K562 (cell line): ENCODE data around the gene DEDD2. TPM values are rescaled to one million over a fixed set of nuclear protein-coding genes. Genes with fewer than 3 reads are reported as not detected.

Source experiments
- AFF1 ChIP-seq, 2 experiments: fragments of 450-650 bp; IDR thresholded peaks; 2 replicates each; pipeline ENCODE4 v1.6.1; 2018; ENCODE audit warnings: mild to moderate bottlenecking in 2 of 2, low read depth in 1 of 2; ENCODE audit not compliant: partially characterized antibody in 2 of 2
- ARID4B ChIP-seq: sonication (generic); formaldehyde crosslinking; IDR thresholded peaks from 2 replicates; pipeline ENCODE4 v1.8.0; 2022; ENCODE audit warnings: mild to moderate bottlenecking, missing genetic modification reagents
- BCL6 ChIP-seq: fragments of 250-450 bp; sonication (Bioruptor Pico); IDR thresholded peaks from 2 replicates; pipeline ENCODE4 v1.4.0; 2020
- FOXJ2 ChIP-seq: fragments of 200-800 bp; sonication (Bioruptor generic); IDR thresholded peaks from 2 replicates; pipeline ENCODE4 v1.6.1; 2016; ENCODE audit warnings: missing genetic modification characterization, missing compliant biosample characterization
- GABPA ChIP-seq: fragments of 200-800 bp; sonication (Bioruptor generic); conservative IDR thresholded peaks from 2 replicates; pipeline ENCODE4 v1.6.1; 2016; ENCODE audit warnings: low read depth, missing genetic modification characterization, missing compliant biosample characterization
- RREB1 ChIP-seq: fragments of 250-450 bp; sonication (Bioruptor Pico); IDR thresholded peaks from 2 replicates; pipeline ENCODE4 v1.4.0; 2020
- ZBTB5 ChIP-seq: fragments of 450-650 bp; IDR thresholded peaks from 2 replicates; pipeline ENCODE4 v1.6.1; 2017; ENCODE audit warnings: antibody characterized with exemption
- ZKSCAN8 ChIP-seq: fragments of 200-800 bp; sonication (Bioruptor generic); IDR thresholded peaks from 2 replicates; pipeline ENCODE4 v1.6.1; 2016; ENCODE audit warnings: missing genetic modification characterization, missing compliant biosample characterization
- ZNF24 ChIP-seq: fragments of 450-650 bp; IDR thresholded peaks from 2 replicates; pipeline ENCODE4 v1.6.1; 2016
- ZNF347 ChIP-seq: fragments of 450-650 bp; formaldehyde crosslinking; IDR thresholded peaks from 2 replicates; pipeline ENCODE4 v1.4.0; 2020; ENCODE audit warnings: low read depth, mild to moderate bottlenecking, moderate library complexity
- polyA plus RNA-seq, 8 experiments: library from polyadenylated mRNA; depleted of rRNA in 4 of 8; stranded (reverse) in 5 of 8; unstranded in 3 of 8; fragments of >200 nt; fragmentation: Nextera tagmentation in 2 of 8; fragmentation: Illumina TruSeq in 1 of 8; extraction: Ambion mirVana in 2 of 8; extraction: Trizol in 1 of 8; gene quantifications; 2 replicates each; pipeline versions ENCODE4 v1.2.1 to v1.2.3, GENCODE V29; 2011 to 2014; ENCODE audit warnings: inconsistent platforms in 1 of 8, missing spikeins in 1 of 8
- total RNA-seq, 7 experiments: library from RNA; depleted of rRNA in 6 of 7; stranded (reverse); fragments of >200 nt in 6 of 7; fragmentation: Illumina TruSeq in 2 of 7; extraction: Trizol in 2 of 7; gene quantifications; 2 replicates each; pipeline versions ENCODE4 v1.2.1 to v1.2.3, GENCODE V29; 2011 to 2021; ENCODE audit warnings: low replicate concordance in 1 of 7

Gene DEDD2
- total and polyA plus RNA-seq, 9 of the 15 experiments (the other 6 are each of a cell fraction or from before 2014, with no cell fraction given), result 4.3 to 43.0 (median 29.2) TPM

GRCh38 chr19:42253245-42254088, 36.0 kb upstream of the DEDD2 start (continued):
- no peak for TF ChIP-seq AFF1 (IDR thresholded peaks at IDR 0.05; ENCODE audit: low read depth in 1 of 2, partially characterized antibody in 2 of 2)
- TF ChIP-seq ZBTB5, result peak; percentile 95
- TF ChIP-seq FOXJ2 (tag), result no peak
- TF ChIP-seq GABPA (tag), result 0 out of 2 replicates have a peak, but pooled peaks have one; percentile 29
- no peak for TF ChIP-seq ZNF24
- no peak for TF ChIP-seq RREB1 (CRISPR knock-in tag)
- no peak for TF ChIP-seq BCL6 (CRISPR knock-in tag)
- no peak for TF ChIP-seq ZKSCAN8 (CRISPR knock-in tag)
- no peak for TF ChIP-seq ZNF347 (CRISPR knock-in tag)
- TF ChIP-seq ARID4B (CRISPR knock-in tag), result peak; percentile 72
